HG02759 (cell line): Measurements from ENCODE around the gene PRPH.
"Not testable (repeated sequence)": the region's sequence is repeated elsewhere in the genome, so short reads cannot be mapped to it uniquely, and the experiment has no call there.

Experiments used
- ATAC-seq: cut with Tn5 transposase; IDR thresholded peaks from one replicate; pipeline ENCODE4 v1.9.1; 2021; ENCODE audit warnings: mild to moderate bottlenecking, moderate library complexity; ENCODE audit not compliant: unreplicated experiment

PRPH gene

DNA sequence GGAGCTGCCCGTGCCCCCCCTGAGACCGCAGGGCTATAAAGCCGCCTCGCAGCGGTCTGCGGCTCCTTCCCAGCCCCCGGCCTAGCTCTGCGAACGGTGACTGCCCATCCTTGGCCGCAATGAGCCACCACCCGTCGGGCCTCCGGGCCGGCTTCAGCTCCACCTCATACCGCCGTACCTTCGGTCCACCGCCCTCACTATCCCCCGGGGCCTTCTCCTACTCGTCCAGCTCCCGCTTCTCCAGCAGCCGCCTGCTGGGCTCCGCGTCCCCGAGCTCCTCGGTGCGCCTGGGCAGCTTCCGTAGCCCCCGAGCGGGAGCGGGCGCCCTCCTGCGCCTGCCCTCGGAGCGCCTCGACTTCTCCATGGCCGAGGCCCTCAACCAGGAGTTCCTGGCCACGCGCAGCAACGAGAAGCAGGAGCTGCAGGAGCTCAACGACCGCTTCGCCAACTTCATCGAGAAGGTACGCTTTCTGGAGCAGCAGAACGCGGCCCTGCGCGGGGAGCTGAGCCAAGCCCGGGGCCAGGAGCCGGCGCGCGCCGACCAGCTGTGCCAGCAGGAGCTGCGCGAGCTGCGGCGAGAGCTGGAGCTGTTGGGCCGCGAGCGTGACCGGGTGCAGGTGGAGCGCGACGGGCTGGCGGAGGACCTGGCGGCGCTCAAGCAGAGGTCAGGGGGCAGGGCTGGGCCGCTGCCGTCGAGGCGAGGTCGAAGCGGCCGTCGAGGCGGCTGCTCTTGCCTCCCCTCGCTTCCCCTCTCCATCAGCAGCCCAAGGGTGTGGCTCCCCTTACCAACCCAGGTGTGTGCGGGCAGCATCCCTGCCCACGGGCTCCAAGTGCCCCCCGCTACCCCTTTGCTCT, at the start of gene PRPH:
Gene PRPH (plus strand): TSS at position 66 of the 855 bp plus-strand sequence. CDS start 54 bp downstream, at position 120.
- ATAC-seq, result no peak

DNA sequence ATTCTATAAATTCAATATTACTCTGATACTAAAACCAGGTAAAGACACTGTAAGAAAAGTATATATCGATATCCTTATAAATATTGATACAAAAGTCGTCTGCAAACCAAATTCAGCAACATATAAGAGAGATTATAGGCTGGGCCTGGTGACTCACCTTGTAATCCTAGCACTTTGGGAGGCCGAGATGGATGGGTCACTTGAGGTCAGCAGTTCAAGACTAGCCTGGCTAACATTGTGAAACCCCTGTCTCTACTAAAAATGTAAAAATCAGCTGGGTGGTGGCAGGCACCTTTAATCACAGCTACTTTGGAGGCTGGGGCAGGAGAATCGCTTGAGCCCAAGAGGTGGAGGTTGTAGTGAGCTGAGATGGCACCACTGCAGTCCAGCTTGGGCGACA, 43.6 kb upstream of the PRPH start:
- no peak for ATAC-seq

DNA sequence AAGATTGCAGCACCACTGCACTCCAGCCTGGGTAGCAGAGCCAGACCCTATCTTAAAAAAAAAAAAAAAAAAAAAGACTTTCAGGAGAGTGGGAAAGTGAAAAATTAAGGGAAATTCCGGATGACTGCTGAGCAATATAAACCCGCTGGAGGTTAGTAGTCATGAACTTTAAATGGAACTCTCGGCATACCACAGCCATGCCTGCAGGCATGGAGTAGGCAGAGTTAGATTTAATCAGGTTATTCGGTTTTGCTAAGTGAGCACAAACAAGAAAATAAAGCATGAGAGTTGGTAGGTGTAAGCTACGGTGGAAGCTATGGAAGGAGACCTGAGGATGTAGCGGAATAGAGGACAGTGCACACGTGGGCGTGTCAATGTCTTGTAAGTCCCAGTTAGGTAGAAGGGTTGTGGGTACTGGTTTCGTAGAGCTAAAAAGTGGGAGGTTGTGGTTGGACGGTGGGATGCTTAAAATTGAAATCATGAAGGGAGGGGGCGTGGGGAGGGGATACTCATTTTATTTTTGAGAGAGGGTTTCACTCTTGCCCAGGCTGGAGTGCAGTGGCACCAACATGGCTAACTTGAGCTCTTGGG, 41.8 kb upstream of the PRPH start:
- ATAC-seq, result no peak

DNA sequence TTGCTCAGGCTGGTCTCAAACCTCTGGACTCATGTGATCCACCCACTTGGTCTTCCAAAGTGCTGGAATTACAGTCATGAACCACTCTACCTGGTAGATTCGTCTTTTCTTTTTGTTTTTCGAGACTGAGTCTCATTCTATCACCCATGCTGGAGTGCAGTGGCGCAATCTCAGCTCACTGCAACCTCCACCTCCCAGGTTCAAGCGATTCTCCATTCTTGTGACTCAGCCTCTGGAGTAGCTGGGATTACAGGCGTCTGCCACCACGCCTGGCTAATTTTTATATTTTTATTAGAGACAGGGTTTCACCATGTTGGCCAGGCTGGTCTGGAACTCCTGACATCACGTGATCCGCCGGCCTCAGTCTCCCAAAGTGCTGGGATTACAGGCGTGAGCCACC, 39.5 kb upstream of the PRPH start:
- ATAC-seq, result not testable (repeated sequence)

DNA sequence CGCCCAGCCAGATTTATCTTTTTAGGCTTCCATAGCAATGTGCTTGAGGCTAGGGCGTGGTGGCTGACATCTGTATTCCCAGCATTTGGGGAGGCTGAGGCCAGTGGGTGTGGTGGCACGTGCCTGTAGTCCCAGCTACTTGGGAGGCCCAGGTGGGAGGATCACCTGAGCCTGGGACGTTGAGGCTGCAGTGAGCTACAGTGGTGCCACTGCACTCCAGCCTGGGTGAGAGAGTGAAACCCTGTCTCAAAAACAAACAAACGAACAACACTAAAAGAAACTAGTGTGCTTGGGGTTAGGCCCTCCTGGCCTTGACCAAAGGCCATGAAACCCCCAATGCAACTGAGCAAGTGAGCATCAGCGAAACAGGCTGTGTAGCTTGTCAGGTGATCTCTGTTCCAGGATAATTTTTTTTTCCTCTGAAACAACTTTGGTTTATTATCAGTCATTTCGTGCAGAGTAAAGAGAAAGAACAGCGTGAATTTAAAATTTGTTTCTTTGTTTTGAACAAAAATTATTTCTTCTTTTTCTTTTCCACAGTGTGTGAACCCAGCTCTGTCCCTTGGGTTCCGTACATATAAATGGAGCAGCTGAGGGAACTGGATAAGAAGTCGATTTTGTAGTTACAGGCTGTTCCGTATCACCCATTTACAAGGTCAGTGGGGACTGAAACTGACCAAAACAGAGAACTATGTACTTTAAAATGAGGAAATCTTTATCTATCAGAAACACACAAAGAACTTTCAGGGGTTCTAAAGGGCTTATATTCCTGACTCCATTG, 38.9 kb upstream of the PRPH start:
- no peak for ATAC-seq

DNA sequence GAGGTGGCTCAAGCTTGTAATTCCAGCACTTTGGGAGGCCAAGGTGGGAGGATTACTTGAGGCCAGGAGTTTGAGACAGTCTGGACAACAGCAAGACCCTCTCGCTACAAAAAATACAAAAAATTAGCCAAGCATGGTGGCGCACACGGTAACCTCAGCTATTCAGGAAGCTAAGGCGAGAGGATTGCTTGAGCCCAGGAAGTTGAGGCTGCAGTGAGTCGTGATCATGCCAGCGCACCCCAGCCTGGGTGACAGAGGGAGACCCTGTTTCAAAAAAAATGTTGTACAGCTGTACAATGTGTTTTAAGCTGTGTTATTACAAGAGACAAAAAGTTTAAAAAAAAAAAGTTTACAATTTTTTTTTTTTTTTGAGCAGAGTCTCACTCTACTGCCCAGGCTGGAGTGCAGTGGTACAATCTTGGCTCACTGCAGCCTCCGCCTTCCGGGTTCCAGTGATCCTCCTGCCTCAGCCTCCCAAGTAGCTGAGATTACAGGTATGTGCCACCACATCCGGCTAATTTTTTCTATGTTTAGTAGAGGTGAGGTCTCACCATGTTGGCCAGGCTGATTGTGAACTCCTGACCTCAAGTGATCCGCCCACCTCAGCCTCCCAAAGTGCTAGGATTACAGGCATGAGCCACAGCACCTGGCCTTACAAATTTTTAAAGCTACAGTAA, 37.3 kb upstream of the PRPH start:
- not testable (repeated sequence) for ATAC-seq

- no peak for ATAC-seq
Observed at GRCh38 chr12:49259452-49259851, 35.5 kb upstream of the PRPH start.

DNA sequence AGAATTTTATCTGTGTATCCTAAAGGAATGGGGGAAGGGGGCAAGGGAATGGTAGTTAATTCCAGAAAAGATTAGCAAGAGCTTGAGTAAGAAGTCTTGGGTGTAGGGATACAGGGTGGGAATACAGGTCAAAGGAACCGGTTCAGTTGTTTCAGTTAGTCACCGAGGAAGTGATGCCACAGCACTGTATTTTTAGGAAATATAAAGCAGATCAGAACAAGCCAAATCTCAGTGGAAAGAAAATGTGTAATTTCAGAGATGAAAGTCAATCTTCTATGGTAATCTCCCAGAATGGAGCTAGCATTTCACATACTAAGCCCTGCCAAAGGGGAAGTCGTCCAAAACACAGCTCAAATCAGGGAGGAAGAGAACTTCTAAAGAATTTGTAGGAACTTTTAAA, 34.8 kb upstream of the PRPH start:
- ATAC-seq, result no peak

DNA sequence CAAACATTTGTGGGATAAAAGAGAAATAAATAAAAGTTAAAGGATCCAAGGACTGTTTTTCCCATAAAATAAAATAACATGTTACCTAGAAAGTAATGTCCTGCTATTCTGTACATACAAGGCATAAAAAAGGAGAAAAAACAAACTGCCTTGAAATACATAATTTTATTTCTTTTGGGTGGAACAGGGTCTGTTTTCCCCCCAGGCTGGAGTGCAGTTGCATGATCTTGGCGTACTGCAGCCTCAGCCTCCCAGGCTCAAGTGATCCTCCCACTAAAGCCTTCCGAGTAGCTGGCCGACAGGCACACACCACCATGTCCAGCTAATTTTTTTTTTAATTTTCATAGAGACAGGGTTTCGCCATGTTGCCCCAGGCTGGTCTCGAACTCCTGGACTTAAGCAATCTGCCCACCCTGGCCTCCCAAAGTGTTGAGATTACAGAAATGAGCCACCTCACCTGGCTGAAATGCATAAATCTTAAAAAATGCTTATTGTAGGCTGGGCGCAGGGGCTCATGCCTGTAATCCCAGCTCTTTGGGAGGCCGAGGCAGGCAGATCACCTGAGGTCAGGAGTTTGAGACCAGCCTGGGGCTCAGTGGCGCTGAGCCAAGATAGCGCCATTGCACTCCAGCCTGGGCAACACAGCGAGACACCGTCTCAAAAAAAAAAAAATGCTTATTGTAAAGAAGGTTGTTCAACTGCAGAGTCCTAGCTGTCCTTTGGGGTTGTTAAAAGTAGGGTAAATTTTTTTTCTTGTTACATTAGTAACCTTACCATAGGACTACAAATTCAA, 34.2 kb upstream of the PRPH start:
- no peak for ATAC-seq

DNA sequence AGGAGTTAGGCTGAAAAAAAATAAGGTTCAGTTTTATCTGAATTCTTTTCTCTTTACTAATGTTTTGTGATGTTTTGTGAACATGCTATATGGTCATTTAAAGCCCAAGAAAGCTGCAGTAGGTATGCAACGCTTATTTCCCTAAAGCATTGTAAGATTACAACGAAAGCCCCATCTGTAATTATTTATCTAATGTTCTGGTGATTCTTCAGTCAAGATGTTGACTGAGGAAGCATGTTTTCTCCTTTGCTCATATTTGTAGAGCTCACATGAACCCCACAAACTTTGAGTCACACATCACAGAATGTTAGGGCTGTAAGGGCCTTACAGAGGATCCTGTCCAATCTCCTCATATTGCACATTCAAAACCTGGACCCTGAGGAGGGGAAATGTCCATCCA, 33.2 kb upstream of the PRPH start:
- ATAC-seq, result no peak

GRCh38 chr12:49263400-49263763, 31.6 kb upstream of the PRPH start:
- ATAC-seq, result no peak

DNA sequence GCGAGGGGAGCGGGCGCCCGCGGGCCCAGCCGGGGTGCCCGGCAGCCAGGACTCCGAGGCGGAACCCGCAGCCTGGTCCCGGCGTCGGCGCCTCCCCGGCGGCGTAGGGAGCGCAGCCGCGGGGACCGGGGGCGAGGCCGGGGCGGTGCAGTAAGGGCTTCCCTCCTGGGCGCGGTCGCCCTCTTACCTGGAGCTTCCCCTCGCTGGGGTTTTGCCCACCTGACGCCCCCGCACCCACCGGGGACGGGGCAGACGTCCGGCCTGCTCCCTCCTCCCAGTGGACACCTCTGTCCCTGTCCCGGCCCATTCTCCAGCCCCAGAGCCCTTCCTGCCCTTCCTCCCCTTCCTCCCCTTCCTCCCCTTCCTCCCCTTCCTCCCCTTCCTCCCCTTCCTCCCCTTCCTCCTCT, 30.5 kb upstream of the PRPH start:
- peak; percentile 21 for ATAC-seq

GRCh38 chr12:49264873-49265792, 29.8 kb upstream of the PRPH start, which contains the start of gene TUBA1C:
TSS of gene TUBA1C (plus strand) at chr12:49265082. CDS start at chr12:49265182, 100 bp downstream.
- ATAC-seq, result peak; percentile 89

GRCh38 chr12:49269191-49269590, 25.8 kb upstream of the PRPH start:
- ATAC-seq, result not testable (repeated sequence)

GRCh38 chr12:49272790-49273725, 21.9 kb upstream of the PRPH start:
- no peak for ATAC-seq

GRCh38 chr12:49273726-49274395, 21.1 kb upstream of the PRPH start:
- no peak for ATAC-seq

- ATAC-seq, result no peak
Observed at GRCh38 chr12:49274396-49275069, 20.4 kb upstream of the PRPH start.
